Activated naive CD4-positive, alpha-beta T cell treated with anti-CD3 and anti-CD28 coated beads, Interleukin-2, amount 50 U/mL, for 16 hours (primary cell): ENCODE data around the gene ENO2.

Experiments used
- DNase-seq: peaks from one replicate; pipeline ENCODE4 v3.0.0-alpha.2; 2020

ENO2 gene

GRCh38 chr12:6914947-6915788 lies 788 bp downstream of the ENO2 start:
- DNase-seq: no peak

GRCh38 chr12:6915789-6916285 lies 1.5 kb downstream of the ENO2 start:
- DNase-seq: no peak

- DNase-seq: no peak
These were observed 2.2 kb downstream of the ENO2 start for GRCh38 chr12:6916426-6917200.

- DNase-seq: no peak
These were observed 3.3 kb downstream of the ENO2 start for GRCh38 chr12:6917491-6918231.

- DNase-seq: no peak
These were observed 5.2 kb downstream of the ENO2 start for GRCh38 chr12:6919588-6919987.

- DNase-seq: no peak
These were observed 7.2 kb downstream of the ENO2 start for GRCh38 chr12:6921539-6921938.

GRCh38 chr12:6921996-6922946 lies 7.9 kb downstream of the ENO2 start:
- no peak for DNase-seq

GRCh38 chr12:6923003-6923732 lies 8.8 kb downstream of the ENO2 start:
- no peak for DNase-seq

- DNase-seq: no peak
These were observed 9.5 kb downstream of the ENO2 start for GRCh38 chr12:6923851-6924250.

GRCh38 chr12:6925239-6925539 lies 10.8 kb downstream of the ENO2 start:
- DNase-seq: no peak

GRCh38 chr12:6925540-6926279 lies 11.3 kb downstream of the ENO2 start:
- DNase-seq: no peak

GRCh38 chr12:6927379-6928021 lies 13.1 kb downstream of the ENO2 start, which contains the start of gene ATN1:
Gene ATN1 (plus strand): TSS chr12:6927959. CDS start chr12:6934002, 6,043 bp downstream.
- DNase-seq: peak; percentile 59

GRCh38 chr12:6928022-6928702 lies 13.8 kb downstream of the ENO2 start:
- no peak for DNase-seq

GRCh38 chr12:6928703-6929407 lies 14.5 kb downstream of the ENO2 start:
- no peak for DNase-seq

- DNase-seq: no peak
These were observed 15.4 kb downstream of the ENO2 start for GRCh38 chr12:6929466-6930452.

GRCh38 chr12:6932766-6933165 lies 18.4 kb downstream of the ENO2 start:
- no peak for DNase-seq

GRCh38 chr12:6934110-6934509 lies 19.7 kb downstream of the ENO2 start:
- no peak for DNase-seq
